Esophagus muscularis mucosa (tissue), 4 donors: ENCODE measurements around the gene FCER2. TPM values are rescaled to one million over a fixed set of nuclear protein-coding genes. Genes with fewer than 3 reads are reported as not detected.
"Not testable (repeated sequence)": the region's sequence is repeated elsewhere in the genome, so short reads cannot be mapped to it uniquely, and the experiment has no call there.

Experiments
- DNase-seq: peaks from one replicate; pipeline ENCODE4 v3.0.0-alpha.2; 2017; ENCODE audit errors: extremely low spot score
- H3K27ac ChIP-seq, 4 donors: fragments of 200-600 bp; sonication (generic); replicated peaks in 1 of 4; 1 replicate in 3 of 4; 2 replicates in 1 of 4; pipeline ENCODE4 v1.5.1; 2016 to 2019; ENCODE audit warnings: mild to moderate bottlenecking in 1 of 4
- H3K27me3 ChIP-seq, 4 donors: fragments of 200-600 bp; sonication (generic); one replicate each; pipeline versions ENCODE4 v1.5.1 to v1.6.0; 2016 to 2019
- H3K36me3 ChIP-seq, 4 donors: fragments of 200-600 bp; sonication (generic); one replicate each; pipeline ENCODE4 v1.5.1; 2016 to 2019
- H3K4me1 ChIP-seq, 4 donors: fragments of 200-600 bp; sonication (generic); one replicate each; pipeline ENCODE4 v1.5.1; 2016 to 2019
- H3K4me3 ChIP-seq, 4 donors: fragments of 200-600 bp; sonication (generic); 1 replicate in 2 of 4; 2 replicates in 2 of 4; pipeline ENCODE4 v1.5.1; 2016 to 2019; ENCODE audit warnings: mild to moderate bottlenecking in 4 of 4, moderate library complexity in 1 of 4
- H3K9me3 ChIP-seq, 4 donors: fragments of 200-600 bp; sonication (generic); 1 replicate in 3 of 4; 2 replicates in 1 of 4; pipeline ENCODE4 v1.5.1; 2016 to 2019
- EP300 ChIP-seq: sonication (generic); formaldehyde crosslinking; IDR thresholded peaks from one replicate; pipeline ENCODE4 v1.6.1; 2017; ENCODE audit warnings: antibody characterized with exemption
- POLR2A ChIP-seq: fragments of 450-650 bp; IDR thresholded peaks from one replicate; pipeline ENCODE4 v1.6.1; 2017; ENCODE audit warnings: antibody characterized with exemption, moderate library complexity, mild to moderate bottlenecking, low read depth
- POLR2AphosphoS5 ChIP-seq, 2 donors: sonication (generic); formaldehyde crosslinking; IDR thresholded peaks; one replicate each; pipeline ENCODE4 v1.6.1; 2017; ENCODE audit warnings: antibody characterized with exemption in 2 of 2
- WGBS: methylation state at CpG from one replicate; pipeline ENCODE4 v1.1.5; 2018; 5-methylcytosine and 5-hydroxymethylcytosine counted together
- intact Hi-C: fragments of 100-400 bp; cut with DNase I; formaldehyde crosslinking; loops from one replicate; pipeline ENCODE4 v1.15.1; 2023
- total RNA-seq, 4 donors: library from RNA; depleted of rRNA; stranded (reverse); fragments of >200 nt; gene quantifications; one replicate each; pipeline versions ENCODE4 v1.1.0 to v1.2.1, GENCODE V29; 2016
- TF ChIP-seq, protein P1 (sequence below), 3 experiments: fragments of 200-600 bp in 2 of 3; fragments of 450-650 bp in 1 of 3; sonication (generic) in 2 of 3; IDR thresholded peaks; one replicate each; pipeline ENCODE4 v1.5.1; 2017 to 2019; ENCODE audit warnings: antibody characterized with exemption in 3 of 3, mild to moderate bottlenecking in 2 of 3, moderate library complexity in 1 of 3

The FCER2 gene
- total RNA-seq, 4 donors from 2014 or later, result 0.29 TPM; not detected in 3

GRCh38 chr19:7645163-7645562 is 56.8 kb downstream of the FCER2 start:
- Histone ChIP-seq H3K9me3 (no peaks in the 10 kb centered on the region), H3K4me1 (no peaks in the 10 kb centered on the region), H3K4me3 (no peak overlapping the region), H3K36me3 (no peaks in the 10 kb centered on the region), H3K27me3 (peaks cover 0 to 91% (median 2%) of the 10 kb centered on the region in 4 donors), H3K27ac (no peak overlapping the region)
- intact Hi-C loops, result no loop called here
- 87% methylated on average over 13 of the region's 14 CpGs for WGBS
- no peak for DNase-seq
- TF ChIP-seq, protein P1, sequence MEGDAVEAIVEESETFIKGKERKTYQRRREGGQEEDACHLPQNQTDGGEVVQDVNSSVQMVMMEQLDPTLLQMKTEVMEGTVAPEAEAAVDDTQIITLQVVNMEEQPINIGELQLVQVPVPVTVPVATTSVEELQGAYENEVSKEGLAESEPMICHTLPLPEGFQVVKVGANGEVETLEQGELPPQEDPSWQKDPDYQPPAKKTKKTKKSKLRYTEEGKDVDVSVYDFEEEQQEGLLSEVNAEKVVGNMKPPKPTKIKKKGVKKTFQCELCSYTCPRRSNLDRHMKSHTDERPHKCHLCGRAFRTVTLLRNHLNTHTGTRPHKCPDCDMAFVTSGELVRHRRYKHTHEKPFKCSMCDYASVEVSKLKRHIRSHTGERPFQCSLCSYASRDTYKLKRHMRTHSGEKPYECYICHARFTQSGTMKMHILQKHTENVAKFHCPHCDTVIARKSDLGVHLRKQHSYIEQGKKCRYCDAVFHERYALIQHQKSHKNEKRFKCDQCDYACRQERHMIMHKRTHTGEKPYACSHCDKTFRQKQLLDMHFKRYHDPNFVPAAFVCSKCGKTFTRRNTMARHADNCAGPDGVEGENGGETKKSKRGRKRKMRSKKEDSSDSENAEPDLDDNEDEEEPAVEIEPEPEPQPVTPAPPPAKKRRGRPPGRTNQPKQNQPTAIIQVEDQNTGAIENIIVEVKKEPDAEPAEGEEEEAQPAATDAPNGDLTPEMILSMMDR (IDR thresholded peaks at IDR 0.05), result no peak
- TF ChIP-seq EP300 (no peak), POLR2A (no peak), POLR2AphosphoS5 (IDR thresholded peaks at IDR 0.05) (no peak)

DNA sequence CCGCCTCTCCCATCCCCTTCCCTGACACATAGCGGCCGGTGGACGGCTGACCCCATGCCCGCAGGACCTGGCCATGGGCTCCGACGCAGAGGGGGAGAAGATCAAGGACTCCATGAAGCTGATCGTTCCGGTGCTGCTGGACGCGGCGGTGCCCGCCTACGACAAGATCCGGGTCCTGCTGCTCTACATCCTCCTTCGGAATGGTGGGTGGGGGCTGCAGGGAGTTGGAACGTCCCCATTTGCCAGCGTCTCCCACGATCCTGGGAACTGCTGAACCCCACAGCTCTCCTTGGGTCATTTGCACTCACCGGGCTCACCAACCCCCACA is 57.4 kb downstream of the FCER2 start:
- Histone ChIP-seq H3K36me3 (no peaks in the 10 kb centered on the region), H3K4me3 (no peak overlapping the region), H3K4me1 (no peaks in the 10 kb centered on the region), H3K9me3 (no peaks in the 10 kb centered on the region), H3K27ac (no peak overlapping the region), H3K27me3 (peaks cover 0 to 88% (median 2%) of the 10 kb centered on the region in 4 donors)
- TF ChIP-seq, protein P1 (IDR thresholded peaks at IDR 0.05), result no peak
- no peak for TF ChIP-seq POLR2AphosphoS5 (IDR thresholded peaks at IDR 0.05)
- TF ChIP-seq EP300, result no peak
- no peak for TF ChIP-seq POLR2A
- no peak for DNase-seq
- 92% methylated on average over 18 of the region's 20 CpGs for WGBS
- intact Hi-C loops, result no loop called here

GRCh38 chr19:7643629-7644549 is 58.0 kb downstream of the FCER2 start:
- peaks cover 0 to 88% (median 4%) of the 10 kb centered on the region in 4 donors for H3K27me3 ChIP-seq
- H3K4me3 ChIP-seq, intact Hi-C loops, H3K27ac ChIP-seq, DNase-seq, H3K36me3 ChIP-seq, H3K9me3 ChIP-seq, H3K4me1 ChIP-seq: not testable (repeated sequence)
- WGBS, result 80% methylated on average over 9 of the region's 10 CpGs

DNA sequence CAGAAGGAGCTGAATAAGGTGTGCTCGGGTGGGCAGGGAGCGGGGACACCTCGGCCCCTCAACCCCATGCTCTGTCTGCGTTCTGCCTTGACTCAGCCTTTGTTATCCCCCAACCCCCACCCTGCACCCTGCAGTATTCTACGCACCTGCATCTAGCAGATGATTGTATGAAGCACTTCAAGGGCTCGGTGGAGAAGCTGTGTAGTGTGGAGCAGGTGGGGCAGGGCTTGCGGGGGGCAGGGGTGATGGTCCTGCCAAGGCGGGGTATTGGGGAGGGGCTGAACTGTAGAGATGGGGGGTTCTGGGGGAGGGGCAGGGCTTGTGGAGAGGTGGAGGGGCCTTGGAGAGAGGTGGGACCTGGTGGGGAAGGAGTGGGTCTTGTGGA is 58.9 kb downstream of the FCER2 start:
- no peaks in the 10 kb centered on the region for H3K9me3 ChIP-seq
- no peak overlapping the region for H3K4me3 ChIP-seq
- WGBS, result 81% methylated on average over 8 of the region's 8 CpGs
- no peaks in the 10 kb centered on the region for H3K4me1 ChIP-seq
- no peak for DNase-seq
- no peaks in the 10 kb centered on the region for H3K36me3 ChIP-seq
- intact Hi-C loops, result no loop called here
- peaks cover 0 to 91% (median 6%) of the 10 kb centered on the region in 4 donors for H3K27me3 ChIP-seq
- no peak overlapping the region for H3K27ac ChIP-seq
- TF ChIP-seq, protein P1 (IDR thresholded peaks at IDR 0.05), result no peak
- TF ChIP-seq POLR2A (no peak), POLR2AphosphoS5 (IDR thresholded peaks at IDR 0.05) (no peak)

DNA sequence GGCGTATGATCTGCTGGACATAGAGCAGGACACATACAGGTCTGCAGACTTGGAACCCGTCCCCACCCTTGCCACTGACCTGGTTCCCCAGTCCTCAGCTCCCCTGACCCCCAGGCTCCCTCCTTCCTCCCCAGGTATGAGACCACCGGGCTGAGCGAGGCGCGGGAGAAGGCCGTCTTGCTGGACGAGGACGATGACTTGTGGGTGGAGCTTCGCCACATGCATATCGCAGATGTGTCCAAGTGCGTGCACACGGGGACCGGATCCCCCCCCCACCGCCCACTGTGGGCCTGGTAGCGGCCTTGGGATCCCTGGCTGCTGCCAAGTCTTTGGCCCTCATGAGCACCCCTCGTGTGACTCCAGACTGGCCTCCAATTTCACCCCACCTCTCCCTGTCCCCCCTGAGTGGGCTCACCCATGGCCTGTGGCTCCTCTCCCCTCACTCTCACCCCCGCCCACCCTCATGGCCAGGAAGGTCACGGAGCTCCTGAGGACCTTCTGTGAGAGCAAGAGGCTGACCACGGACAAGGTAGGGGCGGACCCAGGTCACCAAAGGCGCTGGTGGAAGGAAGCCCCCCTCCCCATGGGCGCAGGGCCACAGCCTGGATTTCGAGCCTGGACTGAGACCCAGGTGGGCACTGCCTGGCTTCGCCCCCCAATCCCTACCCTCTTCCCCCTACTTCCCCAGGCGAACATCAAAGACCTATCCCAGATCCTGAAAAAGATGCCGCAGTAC is 59.5 kb downstream of the FCER2 start:
- Histone ChIP-seq H3K27ac (no peak overlapping the region), H3K27me3 (peaks cover 0 to 94% (median 12%) of the 10 kb centered on the region in 4 donors), H3K36me3 (no peaks in the 10 kb centered on the region), H3K4me3 (no peak overlapping the region), H3K4me1 (peaks cover 0 to under 1% (median 0%) of the 10 kb centered on the region in 4 donors), H3K9me3 (no peaks in the 10 kb centered on the region)
- WGBS, result 85% methylated on average over 22 of the region's 27 CpGs
- no peak for DNase-seq
- intact Hi-C loops, result no loop called here
- no peak for TF ChIP-seq POLR2A
